Glomerular visceral epithelial cell (primary cell): ENCODE results near the gene PELI2.

Experiments
- DNase-seq: peaks from one replicate; pipeline ENCODE4 v3.0.0-alpha.2; 2016; ENCODE audit errors: extremely low spot score

Gene PELI2

GRCh38 chr14:56172571-56172971 is 54.4 kb downstream of the PELI2 start:
- peak; percentile 32 for DNase-seq

- DNase-seq, result no peak
Measured at GRCh38 chr14:56173365-56173922, 55.2 kb downstream of the PELI2 start.

GRCh38 chr14:56175773-56176172 is 57.6 kb downstream of the PELI2 start:
- DNase-seq, result no peak

GRCh38 chr14:56176530-56176929 is 58.3 kb downstream of the PELI2 start:
- DNase-seq, result no peak

GRCh38 chr14:56177036-56177435 is 58.8 kb downstream of the PELI2 start:
- no peak for DNase-seq

GRCh38 chr14:56180754-56181542 is 62.7 kb downstream of the PELI2 start:
- no peak for DNase-seq

- no peak for DNase-seq
Measured at GRCh38 chr14:56181681-56182085, 63.5 kb downstream of the PELI2 start.

GRCh38 chr14:56182410-56182809 is 64.2 kb downstream of the PELI2 start:
- DNase-seq, result no peak

GRCh38 chr14:56183631-56184157 is 65.5 kb downstream of the PELI2 start:
- no peak for DNase-seq

- no peak for DNase-seq
Measured at GRCh38 chr14:56185992-56186391, 67.8 kb downstream of the PELI2 start.

- no peak for DNase-seq
Measured at GRCh38 chr14:56187736-56188135, 69.5 kb downstream of the PELI2 start.

- DNase-seq, result peak; percentile 43
Measured at GRCh38 chr14:56189307-56189706, 71.1 kb downstream of the PELI2 start.

- no peak for DNase-seq
Measured at GRCh38 chr14:56193347-56193746, 75.1 kb downstream of the PELI2 start.

GRCh38 chr14:56194042-56194441 is 75.8 kb downstream of the PELI2 start:
- DNase-seq, result no peak

- no peak for DNase-seq
Measured at GRCh38 chr14:56195223-56195622, 77.0 kb downstream of the PELI2 start.

GRCh38 chr14:56195704-56196103 is 77.5 kb downstream of the PELI2 start:
- DNase-seq, result peak; percentile 52

GRCh38 chr14:56196274-56196673 is 78.1 kb downstream of the PELI2 start:
- no peak for DNase-seq

GRCh38 chr14:56197150-56197549 is 78.9 kb downstream of the PELI2 start:
- no peak for DNase-seq

GRCh38 chr14:56198438-56198837 is 80.2 kb downstream of the PELI2 start:
- no peak for DNase-seq

- peak; percentile 72 for DNase-seq
Measured at GRCh38 chr14:56199095-56199981, 81.1 kb downstream of the PELI2 start.

GRCh38 chr14:56199982-56200577 is 81.9 kb downstream of the PELI2 start:
- DNase-seq, result no peak

GRCh38 chr14:56202256-56202655 is 84.0 kb downstream of the PELI2 start:
- no peak for DNase-seq
